ENCODE data around the gene IRX5. TPM values are rescaled to one million over a fixed set of nuclear protein-coding genes. Genes with fewer than 3 reads are reported as not detected.

IRX5 gene
- total and polyA plus RNA-seq, 2 of the 4 experiments (the other 2 are of a cell fraction), result not detected

DNA sequence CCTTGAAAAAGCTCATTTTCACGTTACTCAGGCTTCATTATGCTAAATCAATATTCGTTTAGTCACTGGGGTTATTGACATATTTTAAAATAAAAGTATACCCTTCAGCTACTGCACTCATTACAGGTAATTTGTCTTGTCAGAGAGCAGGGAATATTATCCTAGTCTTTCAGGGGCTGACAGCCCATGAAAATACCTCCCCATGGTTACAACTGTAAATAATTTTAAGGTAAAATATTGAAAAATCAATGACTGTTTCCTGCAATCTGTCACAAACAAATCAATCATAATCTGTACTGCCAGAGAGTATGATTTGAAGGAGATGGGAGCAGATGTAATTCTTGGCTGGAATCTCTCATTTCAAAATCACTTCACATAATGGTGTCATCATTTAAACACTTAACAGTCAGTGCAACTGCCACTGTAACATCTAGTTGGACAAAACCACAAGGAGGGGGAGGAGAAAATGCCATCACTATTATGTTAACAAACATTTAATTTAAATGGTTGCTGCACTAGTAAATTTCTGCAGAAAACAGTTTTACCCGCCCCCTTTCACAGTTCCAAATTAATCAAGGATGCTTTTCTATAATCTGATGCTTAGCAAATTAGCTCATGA lies 9.3 kb upstream of the IRX5 start:
- BruUV-seq (replicated peaks), result no TSS peak
- TF ChIP-seq POLR2A (IDR thresholded peaks at IDR 0.05; ENCODE audit: low read depth, low read length) (no peak), FOS (IDR thresholded peaks at IDR 0.05; ENCODE audit: low read depth, low read length) (no peak), MAFK (IDR thresholded peaks at IDR 0.05; ENCODE audit: low read depth, low read length) (no peak), MXI1 (IDR thresholded peaks at IDR 0.05; ENCODE audit: borderline replicate concordance, low read depth, low read length) (no peak), CEBPB (IDR thresholded peaks at IDR 0.05; ENCODE audit: low read depth, low read length) (no peak), BHLHE40 (IDR thresholded peaks at IDR 0.05; ENCODE audit: low read depth, low read length) (no peak), CHD1 (IDR thresholded peaks at IDR 0.05; ENCODE audit: low read depth, low read length) (no peak), RFX5 (IDR thresholded peaks at IDR 0.05; ENCODE audit: low read depth, low read length) (no peak), RCOR1 (IDR thresholded peaks at IDR 0.05; ENCODE audit: insufficient replicate concordance, low read length) (no peak), SMC3 (IDR thresholded peaks at IDR 0.05; ENCODE audit: low read depth, low read length) (no peak), RAD21 (IDR thresholded peaks at IDR 0.05; ENCODE audit: low read length) (no peak), MAZ (IDR thresholded peaks at IDR 0.05; ENCODE audit: borderline replicate concordance, low read depth, low read length) (no peak), ELK1 (IDR thresholded peaks at IDR 0.05; ENCODE audit: borderline replicate concordance, low read depth, low read length) (no peak), NFE2L2 (IDR thresholded peaks at IDR 0.05; ENCODE audit: low read depth, low read length) (no peak)
- TF ChIP-seq, protein P1, sequence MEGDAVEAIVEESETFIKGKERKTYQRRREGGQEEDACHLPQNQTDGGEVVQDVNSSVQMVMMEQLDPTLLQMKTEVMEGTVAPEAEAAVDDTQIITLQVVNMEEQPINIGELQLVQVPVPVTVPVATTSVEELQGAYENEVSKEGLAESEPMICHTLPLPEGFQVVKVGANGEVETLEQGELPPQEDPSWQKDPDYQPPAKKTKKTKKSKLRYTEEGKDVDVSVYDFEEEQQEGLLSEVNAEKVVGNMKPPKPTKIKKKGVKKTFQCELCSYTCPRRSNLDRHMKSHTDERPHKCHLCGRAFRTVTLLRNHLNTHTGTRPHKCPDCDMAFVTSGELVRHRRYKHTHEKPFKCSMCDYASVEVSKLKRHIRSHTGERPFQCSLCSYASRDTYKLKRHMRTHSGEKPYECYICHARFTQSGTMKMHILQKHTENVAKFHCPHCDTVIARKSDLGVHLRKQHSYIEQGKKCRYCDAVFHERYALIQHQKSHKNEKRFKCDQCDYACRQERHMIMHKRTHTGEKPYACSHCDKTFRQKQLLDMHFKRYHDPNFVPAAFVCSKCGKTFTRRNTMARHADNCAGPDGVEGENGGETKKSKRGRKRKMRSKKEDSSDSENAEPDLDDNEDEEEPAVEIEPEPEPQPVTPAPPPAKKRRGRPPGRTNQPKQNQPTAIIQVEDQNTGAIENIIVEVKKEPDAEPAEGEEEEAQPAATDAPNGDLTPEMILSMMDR (conservative IDR thresholded peaks at IDR 0.05; ENCODE audit: low read depth, low read length), result no peak
- TF ChIP-seq, protein P2, sequence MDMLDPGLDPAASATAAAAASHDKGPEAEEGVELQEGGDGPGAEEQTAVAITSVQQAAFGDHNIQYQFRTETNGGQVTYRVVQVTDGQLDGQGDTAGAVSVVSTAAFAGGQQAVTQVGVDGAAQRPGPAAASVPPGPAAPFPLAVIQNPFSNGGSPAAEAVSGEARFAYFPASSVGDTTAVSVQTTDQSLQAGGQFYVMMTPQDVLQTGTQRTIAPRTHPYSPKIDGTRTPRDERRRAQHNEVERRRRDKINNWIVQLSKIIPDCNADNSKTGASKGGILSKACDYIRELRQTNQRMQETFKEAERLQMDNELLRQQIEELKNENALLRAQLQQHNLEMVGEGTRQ (IDR thresholded peaks at IDR 0.05; ENCODE audit: low read depth, low read length), result no peak
- Histone ChIP-seq H3K27ac (ENCODE audit: insufficient read depth, low read length) (no peak overlapping the region), H3K4me3 (ENCODE audit: insufficient read depth, low read depth, low read length) (no peak overlapping the region), H3K23ac (ENCODE audit: low read depth, low read length) (no peak overlapping the region), H2BK15ac (ENCODE audit: low read depth, low read length) (no peak overlapping the region), H2AK9ac (replicated peaks; ENCODE audit: low read depth, low read length, poor library complexity) (no peak overlapping the region), H4K8ac (ENCODE audit: low read depth in 2 of 2, low read length in 2 of 2) (no peak overlapping the region), H2BK20ac (ENCODE audit: low read depth, low read length) (no peak overlapping the region), H3K14ac (replicated peaks; ENCODE audit: low read depth, low read length) (no peak overlapping the region), H3K18ac (ENCODE audit: low read depth, low read length) (no peak overlapping the region), H2AK5ac (ENCODE audit: low read depth, low read length) (no peak overlapping the region), H4K5ac (ENCODE audit: low read depth, low read length) (no peak overlapping the region), H2BK120ac (ENCODE audit: low read depth, low read length) (no peak overlapping the region), H3K36me3 (ENCODE audit: control insufficient read depth, insufficient read depth, low read length) (no peaks in the 10 kb centered on the region), H3K27me3 (ENCODE audit: control insufficient read depth, insufficient read depth, low read length) (peaks cover 2% of the 10 kb centered on the region; the same call in 1 of the 2 replicates), H3K56ac (ENCODE audit: extremely low read depth, insufficient read depth, low read length) (no peak overlapping the region), H3K4me2 (ENCODE audit: low read depth, low read length) (no peak overlapping the region), H3K4me1 (ENCODE audit: control insufficient read depth, insufficient read depth, low read length) (no peaks in the 10 kb centered on the region), H3K9ac (ENCODE audit: low read depth, low read length) (no peak overlapping the region), H3K4ac (ENCODE audit: low read depth, low read length) (no peak overlapping the region), H3K9me3 (ENCODE audit: control insufficient read depth, insufficient read depth, low read length) (no peaks in the 10 kb centered on the region), H3K9me1 (ENCODE audit: insufficient read depth, low read length) (no peaks in the 10 kb centered on the region), H3K79me1 (ENCODE audit: low read depth in 1 of 2, low read length in 2 of 2) (no peaks in the 10 kb centered on the region), H2AFZ (replicated peaks; ENCODE audit: low read length, poor library complexity) (no peak overlapping the region), H4K20me1 (ENCODE audit: insufficient read depth, low read length) (no peaks in the 10 kb centered on the region; the same call in 1 of the 2 replicates), H2BK5ac (ENCODE audit: low read depth, low read length, poor library complexity, severe bottlenecking) (no peak overlapping the region), H4K91ac (ENCODE audit: insufficient read depth, low read depth, low read length) (no peak overlapping the region)
- ATAC-seq (ENCODE audit: low read depth) (no peak), DNase-seq (no peak)
- in situ Hi-C loops (cut with MboI; ENCODE audit: low sequenced_read_pairs), result no loop called here
- ChIA-PET CTCF (interaction anchor here (0.6 kb wide), 1 partner anchor 1256 kb away, joined by 3 read pairs; no protein-coding TSS in a partner anchor), POLR2A (ENCODE audit: unreplicated experiment) (no interaction called here)
- dilution Hi-C loops (cut with HindIII; ENCODE audit: low sequenced_read_pairs, unreplicated experiment), result no loop called here
- intact Hi-C loops (cut with micrococcal nuclease), result loop anchor here (10.0 kb wide), 1 partner anchor 1377 kb away; no protein-coding TSS in a partner anchor
- WGBS, 2 experiments (ENCODE audit: extremely low coverage in 2 of 2, insufficient read length in 1 of 2), result no CpG with 5 or more reads among the region's 3 CpGs

Data from IMR-90 (cell line).